HG02943 (cell line): Measurements from ENCODE around the gene ATG7.
"Not testable (repeated sequence)": the region's sequence is repeated elsewhere in the genome, so short reads cannot be mapped to it uniquely, and the experiment has no call there.

Experiments
- ATAC-seq: cut with Tn5 transposase; IDR thresholded peaks from one replicate; pipeline ENCODE4 v1.9.1; 2021; ENCODE audit warnings: mild to moderate bottlenecking, low read depth, moderate library complexity; ENCODE audit not compliant: unreplicated experiment

Gene ATG7

DNA sequence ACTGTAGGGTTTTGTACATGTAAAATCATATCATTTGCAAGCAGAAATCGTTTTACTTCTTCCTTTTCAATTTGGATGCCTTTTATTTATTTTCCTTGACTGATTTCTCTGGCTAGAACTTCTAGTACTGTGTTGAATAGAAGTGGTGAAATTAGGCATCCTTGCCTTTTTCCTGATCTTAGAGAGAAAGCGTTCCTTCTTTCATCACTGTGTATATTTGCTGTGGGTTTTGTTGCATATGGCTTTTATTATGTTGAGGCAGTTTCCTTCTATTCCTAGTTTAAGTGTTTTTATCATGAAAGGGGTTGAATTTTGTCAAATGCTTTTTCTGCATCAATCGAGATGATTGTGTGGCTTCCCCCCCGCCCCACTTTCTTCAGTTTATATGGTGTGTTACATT lies 140.9 kb downstream of the ATG7 start:
- no peak for ATAC-seq

DNA sequence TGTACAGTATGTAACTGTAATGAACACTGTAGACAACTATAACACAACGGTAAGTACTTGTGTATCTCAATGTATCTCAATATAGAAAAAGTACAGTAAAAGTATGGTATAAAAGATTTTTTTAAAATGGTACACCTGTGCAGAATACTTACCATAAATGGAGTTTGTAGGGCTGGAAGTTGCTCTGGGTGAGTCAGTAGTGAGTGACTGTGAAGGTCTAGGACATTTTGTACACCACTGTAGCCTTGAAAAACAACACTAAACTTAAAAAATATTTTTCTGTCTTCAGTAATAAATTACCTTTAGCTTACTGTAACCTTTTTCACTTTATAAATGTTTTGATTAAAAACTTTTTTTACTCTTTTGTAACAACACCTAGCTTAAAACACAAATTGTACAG lies 142.9 kb downstream of the ATG7 start:
- no peak for ATAC-seq

DNA sequence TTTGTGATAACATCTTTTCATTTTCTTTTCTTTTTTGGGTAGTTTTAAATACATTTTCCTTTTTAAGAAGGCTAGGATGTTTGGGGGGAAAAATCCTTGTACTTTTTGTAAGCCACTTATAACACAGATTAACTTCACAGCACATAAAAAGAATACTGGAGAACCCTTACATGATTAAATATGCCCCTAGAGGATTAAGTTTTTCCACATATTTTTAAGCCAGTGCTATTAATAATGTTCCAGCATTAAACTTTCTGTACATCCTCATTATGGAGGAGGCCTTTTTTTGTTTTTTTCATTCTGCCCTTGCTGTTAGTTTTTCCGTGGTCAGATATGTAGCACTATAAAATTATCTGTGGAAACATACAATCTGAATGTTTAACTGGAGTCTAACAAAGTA lies 147.9 kb downstream of the ATG7 start:
- ATAC-seq, result no peak

DNA sequence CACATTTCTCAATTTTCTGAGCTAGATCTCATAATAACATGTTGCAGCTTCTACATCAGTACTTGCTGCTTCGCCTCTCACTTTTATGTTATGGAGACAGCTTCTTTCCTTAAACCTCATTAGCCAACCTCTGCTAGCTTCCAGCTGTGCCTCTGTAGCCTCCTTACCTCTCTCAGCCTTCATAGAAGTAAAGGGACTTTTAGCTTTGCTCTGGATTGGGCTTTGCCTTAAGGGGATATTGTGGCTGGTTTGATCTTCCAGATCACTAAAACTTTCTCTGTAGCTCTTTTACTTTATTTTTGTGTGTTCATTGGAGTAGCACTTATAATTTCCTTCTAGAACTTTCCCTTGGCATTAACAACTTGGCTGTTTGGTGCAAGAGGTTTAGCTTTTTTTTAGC lies 150.1 kb downstream of the ATG7 start:
- ATAC-seq, result no peak

DNA sequence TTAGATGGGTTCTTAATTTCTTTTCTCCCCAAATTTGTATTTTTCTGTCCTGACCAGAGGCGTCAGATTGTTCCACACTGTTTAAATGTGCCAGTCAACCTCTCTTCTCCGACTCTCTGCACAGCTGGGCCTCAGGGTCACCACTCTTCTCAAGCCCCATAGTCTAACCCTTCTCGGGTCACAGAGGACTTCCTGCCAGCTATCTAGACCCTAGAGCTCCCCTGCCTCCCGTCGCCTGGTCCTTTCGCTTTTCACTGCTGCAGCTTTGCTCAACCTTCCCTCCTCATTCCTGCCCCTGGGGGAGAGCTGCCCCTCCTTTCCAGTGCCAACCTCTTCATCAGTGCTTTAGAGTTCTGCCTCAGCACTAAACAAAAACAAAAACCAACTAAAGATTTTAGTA lies 151.7 kb downstream of the ATG7 start:
- no peak for ATAC-seq

DNA sequence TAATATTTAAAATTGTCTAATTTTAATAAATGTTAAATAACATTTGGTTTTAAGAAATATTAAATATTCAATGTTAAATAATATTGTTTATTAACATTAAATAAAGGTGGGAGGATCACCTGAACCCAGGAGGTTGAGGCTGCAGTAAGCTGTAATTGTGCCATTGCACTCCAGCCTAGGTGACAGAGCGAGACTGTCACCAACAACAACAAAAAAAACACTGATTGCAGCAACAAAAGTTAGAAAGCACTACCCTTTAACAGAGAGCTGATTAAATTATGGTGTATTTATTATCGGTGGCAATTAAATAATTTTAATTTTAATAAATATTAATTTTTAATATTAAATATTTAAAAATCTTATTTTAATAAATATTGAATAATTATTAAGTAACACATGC lies 152.1 kb downstream of the ATG7 start:
- no peak for ATAC-seq

DNA sequence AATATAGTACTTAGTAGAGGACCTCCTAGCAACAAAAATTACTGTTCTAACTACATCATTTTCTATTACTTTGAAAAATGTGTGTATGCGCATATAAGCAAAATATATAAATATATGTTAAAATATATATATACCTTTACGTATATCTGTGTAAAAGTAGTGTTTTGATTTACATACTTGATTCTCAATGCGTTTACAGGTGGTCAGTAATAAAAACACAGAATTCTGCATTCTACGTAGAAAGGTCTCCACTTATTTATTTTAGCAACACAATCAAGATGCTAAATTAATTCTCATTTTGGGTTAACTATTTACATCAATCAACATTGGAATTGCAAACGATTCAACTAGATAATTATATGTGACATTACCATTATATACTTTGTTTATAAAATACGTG lies 158.0 kb downstream of the ATG7 start:
- ATAC-seq, result no peak

DNA sequence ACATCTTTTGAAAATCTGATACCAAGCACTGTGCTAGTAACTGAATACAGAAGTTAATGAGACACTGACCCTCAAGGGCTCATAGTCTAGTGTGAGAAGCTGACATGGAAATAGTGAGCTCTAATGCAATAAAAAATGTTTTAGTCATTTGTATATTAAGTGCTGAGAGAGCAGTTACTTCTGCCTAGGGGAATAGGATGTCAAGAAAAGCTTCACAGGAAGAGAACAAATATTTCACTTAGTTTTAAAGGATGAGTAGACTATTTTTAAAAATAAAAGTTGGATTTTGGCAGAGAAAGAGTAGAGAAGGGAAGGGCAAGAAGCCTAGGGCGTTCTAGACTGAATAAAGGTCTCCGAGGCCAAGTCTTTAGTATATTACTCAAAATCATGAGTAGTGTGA lies 158.4 kb downstream of the ATG7 start:
- ATAC-seq, result no peak

DNA sequence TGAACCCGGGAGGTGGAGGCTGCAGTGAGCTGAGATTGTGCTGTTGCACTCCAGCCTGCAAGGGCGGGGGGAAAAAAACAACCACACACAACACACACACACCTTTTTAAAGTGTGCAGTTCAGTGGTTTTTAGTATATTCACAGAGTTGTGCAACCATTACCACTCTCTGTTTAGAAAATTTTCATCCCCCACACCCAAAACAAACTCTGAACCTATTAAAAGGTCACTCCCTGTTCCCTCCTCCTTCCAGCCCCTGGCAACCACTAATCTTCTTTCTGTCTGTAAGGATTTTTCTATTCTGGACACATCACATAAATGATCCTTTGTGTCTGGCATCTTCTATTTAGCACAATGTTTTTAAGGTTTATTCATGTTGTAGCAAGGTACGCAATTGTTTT lies 159.1 kb downstream of the ATG7 start:
- ATAC-seq, result no peak

DNA sequence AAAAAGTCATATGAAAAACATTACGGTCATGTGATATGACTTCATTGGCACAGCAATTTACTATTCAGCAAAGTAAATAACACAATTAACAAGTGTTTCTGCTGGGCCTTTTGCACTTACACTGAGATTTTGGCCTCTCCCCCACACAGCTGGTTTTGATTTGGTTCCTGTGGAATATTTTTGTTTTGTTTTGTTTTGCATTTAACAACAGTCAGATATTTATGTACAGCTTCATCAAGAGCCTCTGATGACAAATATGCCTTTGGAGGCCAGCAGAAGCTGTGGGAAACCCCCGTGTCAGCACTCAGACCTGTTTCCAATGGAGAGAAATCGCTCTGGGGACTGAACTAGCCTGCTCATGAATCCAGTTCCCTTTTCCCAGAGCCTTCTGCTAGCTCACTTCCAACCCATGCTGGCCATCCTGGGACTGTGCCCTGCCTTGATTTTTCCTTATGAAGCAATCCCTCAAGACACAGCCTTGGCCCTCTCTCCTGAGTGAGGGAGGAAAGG lies 161.9 kb downstream of the ATG7 start:
- ATAC-seq, result no peak

DNA sequence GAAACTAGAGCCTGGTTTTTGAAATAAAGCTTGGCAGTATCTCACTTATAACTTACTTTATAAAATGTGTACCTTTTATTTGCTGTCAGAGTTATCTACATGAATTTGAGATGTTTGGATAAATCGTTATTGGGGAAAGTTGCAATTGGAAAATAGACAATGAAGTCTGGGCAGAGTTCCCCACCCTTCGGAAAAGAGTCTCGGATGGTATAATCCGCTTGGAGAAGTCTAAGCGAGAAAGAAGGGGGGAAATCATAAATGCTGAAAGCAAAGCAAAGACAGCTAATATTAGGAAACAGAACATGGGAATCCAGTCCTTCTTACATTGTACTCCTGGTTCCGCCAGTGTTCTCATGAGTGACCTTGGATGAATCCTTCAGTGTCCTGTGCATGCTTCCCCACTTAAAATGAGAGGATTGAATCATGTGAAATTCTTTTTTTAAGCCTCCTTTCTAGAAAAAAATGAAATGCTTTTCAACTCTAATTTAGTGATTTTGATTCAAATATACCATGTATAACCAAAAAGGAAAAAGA lies 162.4 kb downstream of the ATG7 start:
- no peak for ATAC-seq

DNA sequence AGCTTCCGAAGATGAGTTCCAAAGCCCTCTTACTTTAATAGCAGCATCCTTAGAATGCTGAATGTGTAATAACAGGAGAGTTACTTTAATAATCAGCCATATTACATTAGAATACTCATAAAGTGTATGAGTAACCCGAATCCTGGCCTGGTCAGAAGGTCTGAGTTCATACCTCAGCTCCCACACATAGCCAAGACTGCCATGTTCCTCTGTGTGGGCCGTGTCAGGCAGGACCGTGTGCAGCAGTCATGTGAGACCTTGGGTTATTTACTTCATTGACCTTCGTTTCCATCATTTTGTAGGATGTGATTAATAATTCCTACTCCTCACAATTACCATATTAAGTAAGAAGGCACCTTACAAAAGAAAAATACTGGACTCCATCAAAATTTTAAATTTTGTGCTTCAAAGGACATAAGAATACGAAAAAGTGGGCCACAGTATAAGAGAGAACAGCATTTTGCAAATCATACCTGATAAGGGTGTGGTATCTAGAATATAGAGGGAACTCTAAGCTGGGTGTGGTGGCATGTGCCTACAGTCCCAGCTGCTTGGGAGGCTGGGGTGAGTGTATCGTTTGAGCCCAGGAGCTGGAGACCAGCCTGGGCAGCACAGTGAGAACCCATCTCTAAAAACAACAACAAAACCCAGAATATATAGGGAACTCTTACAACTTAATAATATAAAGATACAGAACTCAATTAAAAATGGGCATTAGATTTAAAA lies 163.4 kb downstream of the ATG7 start:
- no peak for ATAC-seq

DNA sequence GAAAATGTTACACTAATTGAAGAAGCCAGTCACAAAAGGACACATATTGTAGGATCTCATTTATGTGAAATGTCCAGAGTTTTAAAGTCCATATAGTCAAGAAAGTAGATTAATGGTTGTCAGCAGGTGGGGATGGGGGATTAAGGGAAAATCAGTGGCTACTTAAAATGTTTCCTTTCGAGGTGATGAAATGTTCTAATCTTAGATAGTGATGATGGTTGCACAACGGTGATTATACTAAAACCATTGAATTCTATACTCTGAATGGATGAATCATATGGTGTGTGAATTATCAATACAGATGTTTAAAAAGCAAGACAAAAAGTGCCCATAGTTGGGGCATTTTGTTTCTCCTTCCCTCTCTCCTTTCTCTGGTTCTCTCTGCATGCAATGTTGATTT lies 164.6 kb downstream of the ATG7 start:
- ATAC-seq, result no peak

DNA sequence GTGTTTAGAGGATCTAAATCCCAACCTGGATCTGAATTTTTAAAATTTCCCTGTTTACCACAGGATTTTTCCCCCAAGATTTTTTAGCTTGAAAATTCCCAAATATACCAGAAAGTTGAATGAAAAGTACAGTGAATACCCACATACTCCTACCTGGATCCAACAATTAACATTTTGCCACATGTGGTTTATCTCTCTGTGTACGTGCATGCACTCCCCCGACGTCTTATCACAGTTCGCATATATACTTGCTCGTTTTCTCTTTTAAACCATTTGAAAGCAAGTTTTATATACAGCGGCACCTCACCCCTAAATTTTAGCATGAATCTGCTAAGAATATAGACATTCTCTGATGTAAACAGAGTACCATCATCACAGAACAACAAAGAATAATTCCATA lies 165.3 kb downstream of the ATG7 start:
- no peak for ATAC-seq

DNA sequence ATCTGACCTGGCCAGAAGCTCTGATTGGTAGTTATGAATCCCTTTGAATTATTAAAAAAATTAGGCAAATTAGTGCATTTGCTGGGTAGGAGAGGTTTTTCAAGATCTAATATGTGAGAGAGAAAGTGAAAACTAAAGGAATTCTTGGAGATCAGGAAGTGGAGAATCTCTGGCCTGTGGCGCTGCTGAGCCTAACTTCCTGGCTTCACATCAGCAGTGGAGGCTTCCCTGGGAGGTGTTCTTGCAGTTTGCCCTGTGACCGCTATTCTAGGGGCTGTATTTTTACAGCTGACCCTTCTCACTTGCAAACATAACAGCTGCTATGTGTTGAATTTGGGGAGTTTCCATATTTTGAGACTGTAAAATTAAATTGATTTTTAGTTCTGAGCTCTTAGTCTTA lies 166.4 kb downstream of the ATG7 start:
- ATAC-seq, result no peak

DNA sequence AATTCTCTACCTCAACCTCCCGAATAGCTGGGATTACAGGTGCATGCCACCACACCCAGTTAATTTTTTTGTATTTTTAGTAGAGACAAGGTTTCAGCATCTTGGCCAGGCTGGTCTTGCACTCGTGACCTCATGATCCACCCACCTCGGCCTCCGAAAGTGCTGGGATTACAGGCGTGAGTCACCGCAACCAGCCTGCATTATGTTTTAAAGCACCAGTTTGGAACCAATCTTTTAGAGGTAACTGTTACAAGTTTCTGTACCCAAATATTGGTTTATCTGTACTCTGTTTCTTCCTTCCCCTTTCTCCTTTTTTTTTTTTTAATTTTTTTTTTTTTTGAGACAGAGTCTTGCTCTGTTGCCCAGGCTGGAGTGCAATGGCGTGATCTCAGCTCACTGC lies 169.1 kb downstream of the ATG7 start:
- ATAC-seq, result not testable (repeated sequence)

DNA sequence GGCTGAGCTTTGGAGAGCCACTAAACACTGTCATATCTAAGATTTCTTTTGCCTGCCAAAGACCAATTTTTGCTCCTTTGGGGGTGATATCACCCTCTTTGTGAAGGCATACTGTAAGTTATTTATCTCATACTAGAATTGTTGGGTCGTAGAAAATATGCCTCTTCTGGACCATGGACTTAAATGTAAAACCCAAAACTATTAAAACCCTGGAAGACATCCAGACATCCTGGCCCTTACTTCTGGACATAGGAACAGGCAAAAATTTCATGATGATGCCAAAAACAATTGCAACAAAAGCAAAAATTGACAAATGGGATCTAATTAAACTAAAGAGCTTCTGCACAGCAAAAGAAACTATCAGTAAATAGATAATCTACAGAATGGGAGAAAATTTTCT lies 172.2 kb downstream of the ATG7 start:
- no peak for ATAC-seq

DNA sequence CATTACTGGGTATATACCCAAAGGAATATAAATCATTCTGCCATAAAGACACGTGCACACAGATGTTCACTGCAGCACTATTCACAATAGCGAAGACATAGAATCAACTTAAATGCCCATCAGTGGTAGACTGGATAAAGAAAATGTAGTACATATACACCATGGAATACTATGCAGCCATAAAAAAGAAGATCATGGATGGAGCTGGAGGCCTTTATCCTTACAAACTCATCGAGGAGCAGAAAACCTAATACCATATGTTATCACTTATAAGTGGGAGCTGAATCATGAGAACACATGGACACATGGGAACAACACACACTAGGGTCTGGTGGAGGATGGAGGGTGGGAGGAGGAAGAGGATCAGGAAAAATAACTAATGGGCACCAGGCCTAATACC lies 173.0 kb downstream of the ATG7 start:
- ATAC-seq, result not testable (repeated sequence)

DNA sequence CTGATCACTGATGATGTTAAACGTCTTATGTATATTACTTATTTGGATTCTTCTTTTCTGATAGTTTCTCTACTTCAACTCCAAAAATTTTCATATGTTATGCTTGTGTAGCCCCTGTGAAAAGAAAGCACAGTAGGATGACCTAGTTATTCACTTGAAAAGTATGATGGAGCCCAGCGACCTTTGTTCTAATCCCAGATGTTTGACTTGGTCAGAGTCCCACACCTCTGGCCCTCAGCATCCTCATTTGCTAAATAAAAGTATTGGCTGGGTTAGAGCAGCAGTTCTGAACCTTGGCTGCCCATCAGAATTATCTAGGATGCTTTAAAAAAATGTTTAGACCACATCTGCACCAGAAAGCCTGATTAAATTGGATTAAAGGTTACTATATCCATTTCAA lies 173.7 kb downstream of the ATG7 start:
- no peak for ATAC-seq

DNA sequence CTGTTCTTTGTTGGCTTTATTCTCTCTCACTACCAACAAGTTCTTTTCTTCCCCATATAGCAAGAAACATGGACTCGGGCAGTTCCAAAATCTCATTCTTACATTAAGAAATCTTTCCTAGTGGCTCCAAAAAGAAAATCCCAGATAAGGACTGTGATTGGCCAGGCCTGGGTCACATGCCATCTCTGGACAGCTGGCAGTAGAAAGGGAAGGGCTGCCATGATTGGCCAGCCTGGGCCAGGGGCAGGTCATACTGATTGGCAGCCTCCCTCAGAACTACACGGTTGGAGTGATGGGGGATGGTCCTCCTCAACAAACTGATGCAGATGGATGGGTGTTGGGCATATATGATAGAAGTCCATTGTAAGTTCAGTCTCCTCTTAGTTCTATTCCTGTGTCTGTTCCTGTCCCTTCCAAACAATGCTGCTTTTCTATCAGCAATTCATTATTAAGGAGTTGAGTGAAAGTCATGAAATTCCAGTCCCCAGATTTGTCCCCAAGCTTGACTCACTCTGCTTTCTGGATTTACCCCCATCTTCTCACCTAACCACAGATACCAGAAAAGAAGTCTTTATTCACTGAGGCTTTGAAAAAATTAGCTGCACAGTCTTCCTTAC lies 175.5 kb downstream of the ATG7 start:
- no peak for ATAC-seq

DNA sequence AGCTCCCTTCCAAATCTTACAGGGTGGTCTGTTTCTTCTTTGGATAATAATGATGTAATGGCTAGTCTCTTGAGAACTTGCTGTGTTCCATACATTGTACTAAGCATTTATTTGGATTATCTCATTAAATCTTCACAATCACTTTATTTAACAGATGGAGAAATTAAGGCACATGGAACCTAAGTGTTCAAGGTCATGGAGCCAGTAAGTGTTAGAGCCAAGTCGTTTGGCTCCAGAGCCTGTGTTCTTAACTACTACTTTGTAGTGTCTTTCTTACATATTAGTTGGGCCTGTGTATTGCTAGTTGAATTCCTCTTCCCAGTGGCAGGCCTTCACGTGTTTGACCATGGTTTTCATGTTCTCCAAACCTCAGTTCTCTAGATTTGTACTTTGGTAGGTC lies 177.8 kb downstream of the ATG7 start:
- ATAC-seq, result no peak

DNA sequence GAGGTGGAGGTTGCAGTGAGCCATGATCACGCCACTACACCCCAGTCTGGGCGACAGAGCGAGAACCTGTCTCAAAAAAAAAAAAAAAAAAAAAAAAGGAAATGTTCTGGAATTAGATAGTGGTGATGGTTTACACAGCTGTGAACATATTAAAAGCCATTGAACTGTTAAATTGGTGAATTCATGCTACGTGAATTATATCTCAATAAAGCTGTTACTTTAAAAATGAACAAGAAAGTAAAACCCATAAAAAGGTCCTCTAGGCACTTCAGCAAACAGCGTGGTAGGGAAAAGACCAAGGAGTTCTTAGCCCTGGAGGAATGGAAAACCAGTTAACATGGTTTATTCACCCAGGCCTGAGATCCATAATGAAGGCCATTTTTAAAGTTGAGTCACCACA lies 180.1 kb downstream of the ATG7 start:
- ATAC-seq, result no peak
